BJ (cell line): ENCODE measurements around the gene ATP6V0A4. TPM values are rescaled to one million over a fixed set of nuclear protein-coding genes. Genes with fewer than 3 reads are reported as not detected.

Experiments
- CTCF ChIA-PET: fragments of 350-600 bp; formaldehyde crosslinking; extraction: SDS; loops from one replicate; lab custom pipeline; 2021; ENCODE audit warnings: antibody characterized with exemption, inconsistent platforms; lab: Yijun Ruan, JAX
- POLR2A ChIA-PET: fragments of 300-600 bp; sonication (Branson Sonifier 250); formaldehyde crosslinking; extraction: SDS; loops from one replicate; lab custom pipeline; 2021; ENCODE audit warnings: antibody characterized with exemption; lab: Charles Lee
- DNase-seq: peaks from one replicate; pipeline ENCODE4 v3.0.0-alpha.2; 2011; ENCODE audit warnings: low read depth
- H3K27me3 ChIP-seq: 2 replicates; pipeline ENCODE4 v1.6.0; 2011; ENCODE audit warnings: low read length; ENCODE audit not compliant: control insufficient read depth, insufficient read depth
- H3K36me3 ChIP-seq: 2 replicates; pipeline ENCODE4 v1.5.1; 2011; ENCODE audit warnings: low read length; ENCODE audit not compliant: control insufficient read depth, insufficient read depth
- H3K4me3 ChIP-seq: 2 replicates; pipeline ENCODE4 v1.5.1; 2011; ENCODE audit warnings: low read depth, mild to moderate bottlenecking, control low read depth, low read length
- polyA minus RNA-seq: library from RNA; depleted of rRNA, polyadenylated mRNA; stranded (reverse); fragments of >200 nt; gene quantifications from 2 replicates; pipeline ENCODE4 v1.2.3, GENCODE V29; 2011; rRNA and poly(A)+ RNA removed
- polyA plus RNA-seq: library from polyadenylated mRNA; depleted of rRNA; stranded (reverse); fragments of >200 nt; gene quantifications from 2 replicates; pipeline ENCODE4 v1.2.3, GENCODE V29; 2011; rRNA removed
- TF ChIP-seq, protein P1 (sequence below): IDR thresholded peaks from 2 replicates; pipeline ENCODE4 v1.5.1; 2011; ENCODE audit warnings: low read depth, mild to moderate bottlenecking, control low read depth, inconsistent platforms, low read length, moderate library complexity; ENCODE audit not compliant: insufficient read depth

The ATP6V0A4 gene
- polyA plus RNA-seq (0.06 and 0.07 TPM in 2 replicates), polyA minus RNA-seq (0.14 TPM in 1 of 2 replicates, not detected in the other)

DNA sequence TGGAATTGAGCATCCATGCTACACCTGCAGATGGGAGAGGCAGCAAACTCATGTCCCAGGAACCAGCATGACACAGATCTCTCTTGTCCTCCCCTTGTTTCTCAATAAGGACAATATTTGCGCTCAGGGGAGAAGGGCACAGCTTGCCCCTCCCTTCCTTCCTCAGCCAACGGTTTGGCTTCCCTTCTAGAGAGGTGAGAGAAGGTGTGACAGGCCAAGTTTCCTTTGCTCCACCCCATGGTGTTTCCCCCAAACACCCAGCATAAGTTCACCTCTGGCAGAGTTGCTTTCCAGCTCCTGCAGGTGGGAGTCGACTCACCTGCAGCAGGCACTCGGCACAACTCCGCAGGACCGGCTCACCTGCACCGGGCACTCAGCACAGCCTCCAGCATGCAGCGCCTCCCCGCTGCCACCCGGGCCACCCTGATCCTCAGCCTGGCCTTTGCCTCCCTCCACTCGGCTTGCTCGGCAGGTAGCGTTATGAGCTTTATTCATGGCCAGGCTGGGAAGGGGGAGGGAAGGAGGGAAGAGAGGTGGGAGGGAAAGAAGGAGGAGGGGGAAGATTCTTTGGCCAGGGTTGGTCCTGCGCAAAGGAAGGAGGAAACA is at the start of gene ATP6V0A4, which contains the start of gene TMEM213:
TSS of gene ATP6V0A4 (minus strand) at position 482 of the 606 bp plus-strand sequence. CDS start 26,949 bp downstream, outside the sequence.
TSS of gene TMEM213 (plus strand) at position 280 of the 606 bp plus-strand sequence. CDS start at position 391, 111 bp downstream.
- POLR2A ChIA-PET: no interaction called here
- Histone ChIP-seq H3K4me3 (no peak within 1 kb of the TSS), H3K36me3 (no peaks in the 10 kb centered on the region), H3K27me3 (no peaks in the 10 kb centered on the region; the same call in none of the 2 replicates)
- TF ChIP-seq, protein P1, sequence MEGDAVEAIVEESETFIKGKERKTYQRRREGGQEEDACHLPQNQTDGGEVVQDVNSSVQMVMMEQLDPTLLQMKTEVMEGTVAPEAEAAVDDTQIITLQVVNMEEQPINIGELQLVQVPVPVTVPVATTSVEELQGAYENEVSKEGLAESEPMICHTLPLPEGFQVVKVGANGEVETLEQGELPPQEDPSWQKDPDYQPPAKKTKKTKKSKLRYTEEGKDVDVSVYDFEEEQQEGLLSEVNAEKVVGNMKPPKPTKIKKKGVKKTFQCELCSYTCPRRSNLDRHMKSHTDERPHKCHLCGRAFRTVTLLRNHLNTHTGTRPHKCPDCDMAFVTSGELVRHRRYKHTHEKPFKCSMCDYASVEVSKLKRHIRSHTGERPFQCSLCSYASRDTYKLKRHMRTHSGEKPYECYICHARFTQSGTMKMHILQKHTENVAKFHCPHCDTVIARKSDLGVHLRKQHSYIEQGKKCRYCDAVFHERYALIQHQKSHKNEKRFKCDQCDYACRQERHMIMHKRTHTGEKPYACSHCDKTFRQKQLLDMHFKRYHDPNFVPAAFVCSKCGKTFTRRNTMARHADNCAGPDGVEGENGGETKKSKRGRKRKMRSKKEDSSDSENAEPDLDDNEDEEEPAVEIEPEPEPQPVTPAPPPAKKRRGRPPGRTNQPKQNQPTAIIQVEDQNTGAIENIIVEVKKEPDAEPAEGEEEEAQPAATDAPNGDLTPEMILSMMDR: no peak
- DNase-seq: no peak
- CTCF ChIA-PET: no interaction called here

DNA sequence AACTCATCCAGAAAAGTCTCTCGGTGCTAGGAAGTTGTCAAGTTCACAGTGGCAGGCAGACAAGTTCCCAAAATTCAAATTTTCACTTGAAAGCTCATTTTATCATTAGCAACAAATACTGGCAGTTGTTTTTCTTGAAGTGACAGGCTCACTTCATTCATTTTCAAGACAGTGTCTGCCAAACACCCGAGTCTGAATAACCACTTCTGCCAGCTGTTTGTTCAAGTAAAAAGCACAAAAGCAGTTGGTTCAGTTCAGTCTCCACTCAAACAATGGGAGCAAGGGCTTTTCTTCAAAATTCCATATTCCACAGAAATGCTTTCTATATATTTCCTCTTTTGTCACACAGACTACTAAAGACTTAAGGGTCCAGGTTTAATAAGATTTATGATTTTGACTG is 47.7 kb upstream of the ATP6V0A4 start:
- ChIA-PET CTCF (no interaction called here), POLR2A (no interaction called here)
- H3K27me3 ChIP-seq: no peaks in the 10 kb centered on the region
- H3K4me3 ChIP-seq: no peak overlapping the region
- TF ChIP-seq, protein P1: no peak
- no peak for DNase-seq
- peaks cover 2% of the 10 kb centered on the region; the same call in 1 of the 2 replicates for H3K36me3 ChIP-seq

DNA sequence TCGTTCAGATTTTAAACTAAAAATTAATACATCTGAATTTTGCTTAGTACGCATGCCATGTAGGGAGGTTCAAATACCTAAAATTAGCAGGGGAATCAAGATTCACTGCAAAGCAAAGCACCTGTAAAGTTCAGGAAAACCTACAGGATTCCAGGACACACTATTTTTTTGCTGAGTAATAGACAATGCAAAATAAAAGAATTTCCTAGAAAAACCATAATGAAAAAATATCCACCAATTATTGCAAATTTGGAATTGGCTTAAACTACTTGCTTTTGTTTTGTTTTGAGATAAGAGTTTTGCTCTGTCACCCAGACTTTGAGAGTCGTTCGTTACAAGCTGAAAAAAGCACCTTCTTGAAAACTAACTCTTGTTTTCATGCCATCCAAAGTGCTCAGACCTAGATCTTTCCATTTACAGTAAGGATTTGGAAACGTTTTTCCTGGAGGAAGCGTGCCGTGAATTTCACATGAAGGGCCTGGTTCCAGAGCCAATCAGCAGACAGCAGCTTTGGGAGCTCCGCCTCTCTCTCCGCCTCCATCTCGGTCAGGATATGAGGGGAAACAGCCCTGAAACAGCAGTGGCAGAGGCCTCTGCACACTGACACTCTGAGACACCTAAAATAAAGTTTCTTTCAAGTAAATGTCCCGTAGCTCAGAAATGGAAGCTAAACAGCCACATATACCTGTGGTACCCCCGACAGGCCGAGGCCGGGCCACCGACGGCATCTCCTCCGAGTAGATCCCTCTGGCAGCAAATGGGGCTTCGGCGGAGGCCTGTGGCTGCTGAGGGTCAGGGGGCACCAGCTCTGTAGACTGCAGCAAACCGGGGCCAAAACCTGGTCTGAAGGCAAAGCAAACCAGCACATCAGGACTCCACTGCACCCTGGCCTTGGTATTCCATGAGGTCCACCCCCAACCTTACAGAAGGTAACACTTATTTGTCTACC is 45.9 kb upstream of the ATP6V0A4 start:
- DNase-seq: no peak
- Histone ChIP-seq H3K4me3 (no peak overlapping the region), H3K36me3 (peaks cover 2% of the 10 kb centered on the region; the same call in 1 of the 2 replicates), H3K27me3 (no peaks in the 10 kb centered on the region)
- CTCF ChIA-PET: no interaction called here
- TF ChIP-seq, protein P1: no peak
- POLR2A ChIA-PET: no interaction called here

DNA sequence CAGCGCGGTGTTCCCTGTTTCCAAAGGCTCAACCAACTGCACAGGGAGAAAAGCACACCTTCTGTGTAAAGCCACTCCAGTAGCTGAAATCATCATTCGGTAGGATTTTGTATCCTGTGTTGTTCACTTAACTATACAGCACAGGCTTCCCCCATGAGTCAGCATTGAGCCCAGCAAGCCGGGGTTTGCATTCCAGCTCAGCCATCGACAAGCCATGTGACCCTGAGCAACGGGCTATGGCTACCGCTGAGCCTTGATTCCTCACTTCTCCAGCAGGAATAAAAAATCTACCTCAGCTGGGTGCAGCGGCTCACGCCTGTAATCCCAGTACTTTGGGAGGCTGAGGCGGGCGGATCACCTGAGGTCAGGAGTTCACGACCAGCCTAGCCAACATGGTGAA is 44.1 kb upstream of the ATP6V0A4 start:
- ChIA-PET POLR2A (no interaction called here), CTCF (no interaction called here)
- TF ChIP-seq, protein P1: no peak
- DNase-seq: no peak
- Histone ChIP-seq H3K4me3 (no peak overlapping the region), H3K27me3 (no peaks in the 10 kb centered on the region), H3K36me3 (peaks cover 5% of the 10 kb centered on the region; the same call in 1 of the 2 replicates)

DNA sequence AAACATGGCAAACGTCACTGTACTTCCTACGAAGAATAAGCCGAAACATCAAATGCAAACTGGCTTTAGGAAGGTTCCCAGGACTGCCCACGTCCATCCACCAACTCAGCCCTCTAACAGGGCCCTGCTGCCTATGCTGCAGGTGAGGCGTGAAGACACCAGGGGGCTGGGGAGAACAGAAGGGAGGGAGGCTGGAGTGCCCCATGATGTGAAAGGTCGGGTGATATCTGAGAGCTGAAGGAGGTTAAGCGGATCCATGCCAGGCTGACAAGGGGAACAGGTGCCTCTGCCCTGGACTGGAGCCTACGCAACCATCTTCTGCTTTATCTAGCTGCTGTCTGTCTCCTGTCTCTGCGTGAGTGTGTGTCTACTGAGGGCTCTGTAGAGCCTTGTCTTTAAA is 40.2 kb upstream of the ATP6V0A4 start:
- ChIA-PET CTCF (no interaction called here), POLR2A (no interaction called here)
- 0 out of 2 replicates have a peak, but pooled peaks cover 3% of the 10 kb centered on the region for H3K36me3 ChIP-seq
- TF ChIP-seq, protein P1: no peak
- DNase-seq: no peak
- no peaks in the 10 kb centered on the region for H3K27me3 ChIP-seq
- no peak overlapping the region for H3K4me3 ChIP-seq
